OCI-LY3 (cell line): ENCODE results near the gene FARP1.

Experiments
- H2AFZ ChIP-seq: fragments of 200-600, 300-600 bp; shearing (Covaris generic); 2 replicates; pipeline ENCODE4 v1.6.0; 2014; ENCODE audit warnings: antibody characterized with exemption, low read depth, low read length
- H3K27ac ChIP-seq: fragments of 200-600, 300-600 bp; sonication (generic); 2 replicates; pipeline ENCODE4 v1.5.1; 2014; ENCODE audit warnings: mild to moderate bottlenecking, low read length, moderate library complexity, mixed read lengths
- H3K27me3 ChIP-seq: fragments of 200-600, 300-600 bp; sonication (generic); 2 replicates; pipeline ENCODE4 v1.6.1; 2014; ENCODE audit warnings: low read depth, low read length, mixed read lengths
- H3K36me3 ChIP-seq: fragments of 200-600, 300-600 bp; sonication (generic); replicated peaks from 2 replicates; pipeline ENCODE3; 2014; ENCODE audit warnings: low read depth, low read length, mixed read lengths
- H3K4me1 ChIP-seq: fragments of 300-600, 200-600 bp; sonication (generic); 2 replicates; pipeline ENCODE4 v1.6.1; 2014; ENCODE audit warnings: low read length, mixed read lengths
- H3K4me2 ChIP-seq: fragments of 200-600, 300-600 bp; sonication (generic); 2 replicates; pipeline ENCODE4 v1.6.1; 2014; ENCODE audit warnings: low read length, mixed read lengths
- H3K4me3 ChIP-seq: fragments of 300-600, 200-600 bp; sonication (generic); 2 replicates; pipeline ENCODE4 v1.5.1; 2014; ENCODE audit warnings: antibody characterized with exemption, mild to moderate bottlenecking, low read length, moderate library complexity
- H3K79me2 ChIP-seq: fragments of 300-600, 200-600 bp; shearing (Covaris generic); 2 replicates; pipeline ENCODE4 v1.6.1; 2014; ENCODE audit warnings: mild to moderate bottlenecking, low read length, mixed read lengths
- H3K9ac ChIP-seq: fragments of 300-600, 200-600 bp; shearing (Covaris generic); 2 replicates; pipeline ENCODE4 v1.6.0; 2014; ENCODE audit warnings: mild to moderate bottlenecking, low read length, moderate library complexity
- H3K9me3 ChIP-seq: fragments of 200-600, 300-600 bp; shearing (Covaris generic); 2 replicates; pipeline ENCODE4 v1.6.1; 2014; ENCODE audit warnings: low read length, mixed read lengths; ENCODE audit not compliant: insufficient read depth
- H4K20me1 ChIP-seq: fragments of 200-600, 300-600 bp; sonication (generic); 2 replicates; pipeline ENCODE4 v1.6.1; 2016; ENCODE audit warnings: low read length, mixed read lengths; ENCODE audit not compliant: insufficient read depth
- CTCF ChIP-seq: fragments of 200-600, 300-600 bp; sonication (generic); IDR thresholded peaks from 2 replicates; pipeline ENCODE4 v1.5.1; 2014; ENCODE audit warnings: antibody characterized with exemption, low read length, low read depth
- EZH2phosphoT487 ChIP-seq: fragments of 200-600 bp; shearing (Covaris generic); IDR thresholded peaks from 2 replicates; pipeline ENCODE4 v1.6.1; 2018; ENCODE audit warnings: antibody characterized with exemption, mixed run types, low read depth

The FARP1 gene

DNA sequence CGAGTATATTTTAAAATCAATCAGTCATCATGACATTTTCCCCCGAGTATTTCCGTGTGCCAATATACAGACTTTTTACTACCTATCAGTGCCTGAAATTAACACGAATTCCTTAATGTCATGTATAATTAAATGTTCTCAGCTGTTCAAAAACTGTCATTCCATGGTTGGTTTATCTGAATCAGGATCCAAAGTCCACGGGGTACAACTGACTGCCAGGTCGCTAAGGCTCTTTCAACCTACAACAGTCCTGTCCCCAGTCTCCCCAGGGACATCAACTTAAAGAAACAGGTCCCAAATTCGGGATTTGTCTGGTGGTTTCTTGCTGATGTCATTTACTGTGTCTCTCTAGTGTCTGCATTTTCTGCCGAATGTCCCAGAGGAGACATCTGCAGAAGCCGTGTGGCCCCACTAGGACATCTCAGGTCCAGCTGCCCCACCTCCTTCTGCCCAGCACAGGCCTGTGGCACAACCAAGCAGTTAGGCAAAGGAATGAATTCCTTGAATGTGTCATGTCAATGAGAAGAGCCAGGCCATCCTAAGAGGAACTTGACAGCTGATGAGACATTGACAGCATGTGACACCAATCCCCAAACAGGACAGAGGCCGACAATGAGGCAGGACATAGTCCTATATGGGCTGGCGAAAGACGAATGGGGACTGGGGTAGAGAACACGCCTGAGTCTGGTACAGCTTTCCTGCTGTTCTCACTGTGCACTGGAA is 324.5 kb downstream of the FARP1 start:
- Histone ChIP-seq H3K9me3 (no peaks in the 10 kb centered on the region), H4K20me1 (peaks cover 40% of the 10 kb centered on the region), H3K4me2 (no peak overlapping the region), H3K4me1 (no peaks in the 10 kb centered on the region), H3K9ac (no peak overlapping the region), H2AFZ (no peak overlapping the region), H3K27ac (no peak overlapping the region), H3K36me3 (peaks cover 45% of the 10 kb centered on the region), H3K79me2 (peaks cover 8% of the 10 kb centered on the region; the same call in 1 of the 2 replicates), H3K4me3 (no peak overlapping the region), H3K27me3 (no peaks in the 10 kb centered on the region)
- TF ChIP-seq CTCF (no peak), EZH2phosphoT487 (no peak)

GRCh38 chr13:98468361-98468760 is 325.5 kb downstream of the FARP1 start:
- Histone ChIP-seq H3K4me1 (no peaks in the 10 kb centered on the region), H3K79me2 (no peaks in the 10 kb centered on the region)
- TF ChIP-seq CTCF (peak; percentile 16; the same call in 1 of the 2 replicates), EZH2phosphoT487 (no peak)

GRCh38 chr13:98468929-98469328 is 326.0 kb downstream of the FARP1 start:
- Histone ChIP-seq H3K27me3 (no peaks in the 10 kb centered on the region), H3K9ac (no peak overlapping the region), H3K79me2 (no peaks in the 10 kb centered on the region), H3K4me1 (no peaks in the 10 kb centered on the region), H3K4me3 (no peak overlapping the region), H4K20me1 (peaks cover 39% of the 10 kb centered on the region), H3K36me3 (peaks cover 38% of the 10 kb centered on the region), H3K27ac (no peak overlapping the region), H2AFZ (no peak overlapping the region), H3K4me2 (no peak overlapping the region), H3K9me3 (no peaks in the 10 kb centered on the region)
- TF ChIP-seq EZH2phosphoT487 (no peak), CTCF (no peak)

More at GRCh38 chr13:98468361-98468760, 325.5 kb downstream of the FARP1 start:
- H3K9me3 ChIP-seq, result no peaks in the 10 kb centered on the region
- no peak overlapping the region for H3K27ac ChIP-seq
- H4K20me1 ChIP-seq, result peaks cover 34% of the 10 kb centered on the region
- H2AFZ ChIP-seq, result no peak overlapping the region
- H3K27me3 ChIP-seq, result no peaks in the 10 kb centered on the region
- peaks cover 41% of the 10 kb centered on the region for H3K36me3 ChIP-seq
- H3K4me3 ChIP-seq, result no peak overlapping the region
- H3K9ac ChIP-seq, result no peak overlapping the region
- H3K4me2 ChIP-seq, result no peak overlapping the region

DNA sequence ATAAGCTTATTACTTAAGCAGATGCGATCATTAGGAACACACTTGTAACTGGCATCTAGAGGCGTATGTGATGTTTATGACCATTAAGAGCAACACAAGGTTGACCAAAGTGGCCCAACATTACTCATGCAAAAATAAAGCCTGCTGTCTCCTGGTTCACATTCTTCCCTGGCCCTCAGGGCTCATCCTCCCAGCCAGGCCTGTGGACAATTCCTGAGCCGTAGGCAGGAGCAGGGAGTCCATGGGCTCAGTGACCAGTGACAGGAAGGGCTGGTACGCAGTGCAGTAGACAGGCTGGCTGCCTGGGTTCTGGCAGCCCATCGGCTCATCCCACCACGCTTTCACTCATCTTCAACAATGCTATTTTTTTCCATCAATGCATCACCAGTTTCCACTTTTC is 328.0 kb downstream of the FARP1 start:
- H3K4me3 ChIP-seq, result no peak overlapping the region
- H3K4me1 ChIP-seq, result no peaks in the 10 kb centered on the region
- H3K79me2 ChIP-seq, result no peaks in the 10 kb centered on the region
- H3K36me3 ChIP-seq, result peaks cover 34% of the 10 kb centered on the region
- TF ChIP-seq CTCF, result no peak
- no peak for TF ChIP-seq EZH2phosphoT487
- H3K4me2 ChIP-seq, result no peak overlapping the region
- no peaks in the 10 kb centered on the region for H3K9me3 ChIP-seq
- H3K27ac ChIP-seq, result no peak overlapping the region
- H2AFZ ChIP-seq, result no peak overlapping the region
- H3K9ac ChIP-seq, result no peak overlapping the region
- no peaks in the 10 kb centered on the region for H3K27me3 ChIP-seq
- H4K20me1 ChIP-seq, result peaks cover 49% of the 10 kb centered on the region
